Liver (tissue), 3 donors: ENCODE data around the gene WDR76.

Experiments
- ATF3 ChIP-seq: IDR thresholded peaks from 2 replicates; pipeline ENCODE4 v1.6.1; 2016; ENCODE audit warnings: antibody characterized with exemption
- CTCF ChIP-seq: fragments of 150-350 bp; IDR thresholded peaks from 2 replicates; pipeline ENCODE4 v1.5.1; 2017; ENCODE audit warnings: improper control_type of control experiment, low read depth, low read length; ENCODE audit not compliant: missing input control
- GABPA ChIP-seq, 2 donors: IDR thresholded peaks in 1 of 2; conservative IDR thresholded peaks in 1 of 2; 2 replicates each; pipeline ENCODE4 v1.6.1; 2016; ENCODE audit warnings: antibody characterized with exemption in 2 of 2, mild to moderate bottlenecking in 1 of 2, moderate library complexity in 1 of 2
- REST ChIP-seq: IDR thresholded peaks from 2 replicates; pipeline ENCODE4 v1.6.1; 2016; ENCODE audit warnings: antibody characterized with exemption, mild to moderate bottlenecking
- SP1 ChIP-seq: IDR thresholded peaks from 2 replicates; pipeline ENCODE4 v1.6.1; 2018; ENCODE audit warnings: antibody characterized with exemption, mild to moderate bottlenecking
- YY1 ChIP-seq: IDR thresholded peaks from 2 replicates; pipeline ENCODE4 v1.6.1; 2016; ENCODE audit warnings: antibody characterized with exemption, mild to moderate bottlenecking
- donor health status: healthy.
- donor health status: healthy.

GRCh38 chr15:43889042-43889441 is 62.2 kb downstream of the WDR76 start:
- TF ChIP-seq CTCF (no peak), ATF3 (no peak), GABPA (IDR thresholded peaks at IDR 0.05 in 1 of 2, conservative IDR thresholded peaks at IDR 0.05 in 1 of 2) (no peak), SP1 (no peak), REST (no peak), YY1 (no peak)
